K562 treated with DMSO at 1 percent for 12 hours (cell line): ENCODE measurements around the gene S100G. TPM values are rescaled to one million over a fixed set of nuclear protein-coding genes. Genes with fewer than 3 reads are reported as not detected.

Experiments
- total RNA-seq: library from RNA; unstranded; fragments of 300-600 nt; gene quantifications from 2 replicates; pipeline ENCODE4 v1.2.3, GENCODE V29; 2022; ENCODE audit not compliant: insufficient read depth

The S100G gene
- not detected in 2 replicates for total RNA-seq

GRCh38 chrX:16649858-16650257 lies at the start of gene S100G:
Gene S100G (plus strand): TSS chrX:16650158. CDS start chrX:16651007, 849 bp downstream.

Other genes with a start within 250 kb of the S100G start
- gene CTPS2, start 62.5 kb downstream of the S100G start, total RNA-seq: 5.6 and 14.7 TPM in 2 replicates
- 11.9 and 22.1 TPM in 2 replicates for gene SYAP1, start 69.5 kb downstream of the S100G start, total RNA-seq
- 6.6 and 16.4 TPM in 2 replicates for gene TXLNG, start 136.3 kb downstream of the S100G start, total RNA-seq
- gene RBBP7, start 220.2 kb downstream of the S100G start, total RNA-seq: 64.3 and 120 TPM in 2 replicates